ENCODE data around the gene ASTN2. TPM values are rescaled to one million over a fixed set of nuclear protein-coding genes. Genes with fewer than 3 reads are reported as not detected.

ASTN2 gene
- polyA plus RNA-seq, 1 experiment, result 6.6 TPM

- CTCF ChIA-PET, result no interaction called here
- no peak overlapping the region for H3K4me3 ChIP-seq (ENCODE audit: low read depth, low read length)
- no peaks in the 10 kb centered on the region for H3K27me3 ChIP-seq (ENCODE audit: control insufficient read depth, insufficient read depth, low read length)
- DNase-seq (ENCODE audit: low read depth, low spot score), result no peak
- H3K27ac ChIP-seq (ENCODE audit: low read depth, low read length), result no peak overlapping the region
- POLR2A ChIA-PET, result no interaction called here
- H3K9me3 ChIP-seq (ENCODE audit: control insufficient read depth, insufficient read depth, low read length), result peaks cover 3% of the 10 kb centered on the region
- no peak for TF ChIP-seq CTCF (IDR thresholded peaks at IDR 0.05; ENCODE audit: low read depth, low read length)
Observed at GRCh38 chr9:117278020-117278419, 136.8 kb downstream of the ASTN2 start.

GRCh38 chr9:117276444-117276843 lies 138.4 kb downstream of the ASTN2 start:
- ChIA-PET POLR2A (no interaction called here), CTCF (no interaction called here)
- H3K9me3 ChIP-seq (ENCODE audit: control insufficient read depth, insufficient read depth, low read length), result peaks cover 7% of the 10 kb centered on the region; the same call in 1 of the 2 replicates
- no peak for DNase-seq (ENCODE audit: low read depth, low spot score)
- H3K27ac ChIP-seq (ENCODE audit: low read depth, low read length), result no peak overlapping the region
- no peak for TF ChIP-seq CTCF (IDR thresholded peaks at IDR 0.05; ENCODE audit: low read depth, low read length)
- no peaks in the 10 kb centered on the region for H3K27me3 ChIP-seq (ENCODE audit: control insufficient read depth, insufficient read depth, low read length)
- no peak overlapping the region for H3K4me3 ChIP-seq (ENCODE audit: low read depth, low read length)

- H3K4me3 ChIP-seq (ENCODE audit: low read depth, low read length), result no peak overlapping the region
- no peak for TF ChIP-seq CTCF (IDR thresholded peaks at IDR 0.05; ENCODE audit: low read depth, low read length)
- CTCF ChIA-PET, result no interaction called here
- DNase-seq (ENCODE audit: low read depth, low spot score), result no peak
- H3K9me3 ChIP-seq (ENCODE audit: control insufficient read depth, insufficient read depth, low read length), result peaks cover 7% of the 10 kb centered on the region; the same call in 1 of the 2 replicates
- H3K27me3 ChIP-seq (ENCODE audit: control insufficient read depth, insufficient read depth, low read length), result no peaks in the 10 kb centered on the region
- POLR2A ChIA-PET, result no interaction called here
- no peak overlapping the region for H3K27ac ChIP-seq (ENCODE audit: low read depth, low read length)
Observed at GRCh38 chr9:117273612-117274011, 141.2 kb downstream of the ASTN2 start.

- CTCF ChIA-PET, result no interaction called here
Observed at GRCh38 chr9:117268847-117269446, 145.9 kb downstream of the ASTN2 start.

More at GRCh38 chr9:117268847-117269446, 145.9 kb downstream of the ASTN2 start:
- H3K27me3 ChIP-seq (ENCODE audit: control insufficient read depth, insufficient read depth, low read length), result no peaks in the 10 kb centered on the region
- peaks cover 7% of the 10 kb centered on the region; the same call in 1 of the 2 replicates for H3K9me3 ChIP-seq (ENCODE audit: control insufficient read depth, insufficient read depth, low read length)
- no peak overlapping the region for H3K27ac ChIP-seq (ENCODE audit: low read depth, low read length)
- H3K4me3 ChIP-seq (ENCODE audit: low read depth, low read length), result no peak overlapping the region
- no peak for TF ChIP-seq CTCF (IDR thresholded peaks at IDR 0.05; ENCODE audit: low read depth, low read length)
- DNase-seq (ENCODE audit: low read depth, low spot score), result no peak
- POLR2A ChIA-PET, result no interaction called here

All from AG04450 (cell line).